Measurements from ENCODE around the gene TNFSF10.

The TNFSF10 gene

GRCh38 chr3:172464306-172464705, 58.9 kb downstream of the TNFSF10 start:
- TF ChIP-seq CTCF (conservative IDR thresholded peaks at IDR 0.05; ENCODE audit: control insufficient read depth, insufficient read depth, low read depth, low read length) = no peak
- no peak for DNase-seq (ENCODE audit: low read depth)
- H3K4me3 ChIP-seq (ENCODE audit: control insufficient read depth, low read depth, low read length) = no peak overlapping the region

GRCh38 chr3:172461530-172462138, 61.6 kb downstream of the TNFSF10 start:
- TF ChIP-seq CTCF (conservative IDR thresholded peaks at IDR 0.05; ENCODE audit: control insufficient read depth, insufficient read depth, low read depth, low read length) = peak; percentile 99
- DNase-seq (ENCODE audit: low read depth) = peak; percentile 42
- no peak overlapping the region for H3K4me3 ChIP-seq (ENCODE audit: control insufficient read depth, low read depth, low read length)

- no peak for TF ChIP-seq CTCF (conservative IDR thresholded peaks at IDR 0.05; ENCODE audit: control insufficient read depth, insufficient read depth, low read depth, low read length)
- no peak for DNase-seq (ENCODE audit: low read depth)
- no peak overlapping the region for H3K4me3 ChIP-seq (ENCODE audit: control insufficient read depth, low read depth, low read length)
Observed at GRCh38 chr3:172456404-172456803, 66.8 kb downstream of the TNFSF10 start.
